Tibial nerve (tissue), 4 donors: ENCODE results near the gene NR4A2. TPM values are rescaled to one million over a fixed set of nuclear protein-coding genes. Genes with fewer than 3 reads are reported as not detected.

Source experiments
- DNase-seq, 2 donors: peaks; one replicate each; pipeline ENCODE4 v3.0.0-alpha.2; 2019; ENCODE audit warnings: low spot score in 2 of 2
- H3K27ac ChIP-seq, 4 donors: fragments of 200-600 bp; sonication (generic) in 3 of 4; one replicate each; pipeline ENCODE4 v1.5.1; 2017 to 2019; ENCODE audit warnings: mild to moderate bottlenecking in 1 of 4
- H3K27me3 ChIP-seq, 2 donors: fragments of 200-600 bp; sonication (generic) in 1 of 2; one replicate each; pipeline versions ENCODE4 v1.5.1 to v1.6.0; 2017 to 2019
- H3K36me3 ChIP-seq, 3 donors: fragments of 200-600 bp; sonication (generic); one replicate each; pipeline ENCODE4 v1.5.1; 2018 to 2019
- H3K4me1 ChIP-seq, 4 donors: fragments of 200-600 bp; sonication (generic) in 3 of 4; one replicate each; pipeline ENCODE4 v1.5.1; 2017 to 2019
- H3K4me3 ChIP-seq, 4 donors: fragments of 200-600 bp; sonication (generic) in 3 of 4; one replicate each; pipeline ENCODE4 v1.5.1; 2017 to 2019; ENCODE audit warnings: mild to moderate bottlenecking in 1 of 4, moderate library complexity in 1 of 4
- H3K9me3 ChIP-seq, 4 donors: fragments of 200-600 bp; sonication (generic) in 3 of 4; one replicate each; pipeline ENCODE4 v1.5.1; 2017 to 2019
- EP300 ChIP-seq, 2 donors: sonication (generic); formaldehyde crosslinking; IDR thresholded peaks; one replicate each; pipeline ENCODE4 v1.6.1; 2017; ENCODE audit warnings: antibody characterized with exemption in 2 of 2, mild to moderate bottlenecking in 1 of 2
- POLR2A ChIP-seq, 2 donors: fragments of 450-650 bp; IDR thresholded peaks; one replicate each; pipeline ENCODE4 v1.6.1; 2017; ENCODE audit warnings: antibody characterized with exemption in 2 of 2, mild to moderate bottlenecking in 2 of 2, moderate library complexity in 2 of 2
- WGBS, 2 donors: methylation state at CpG; one replicate each; pipeline ENCODE4 v1.1.5; 2018; 5-methylcytosine and 5-hydroxymethylcytosine counted together
- total RNA-seq, 4 donors: library from RNA; depleted of rRNA; stranded (reverse); fragments of >200 nt; gene quantifications; one replicate each; pipeline ENCODE4 v1.1.0, GENCODE V29; 2016
- TF ChIP-seq, protein P1 (sequence below), 5 experiments: fragments of 200-600 bp in 3 of 5; fragments of 450-650 bp in 2 of 5; sonication (generic) in 3 of 5; IDR thresholded peaks; one replicate each; pipeline ENCODE4 v1.5.1; 2016 to 2019; ENCODE audit warnings: antibody characterized with exemption in 5 of 5, mild to moderate bottlenecking in 3 of 5, moderate library complexity in 2 of 5

NR4A2 gene
- total RNA-seq, 4 donors from 2014 or later = 14.7 to 31.5 (median 22.4) TPM

DNA sequence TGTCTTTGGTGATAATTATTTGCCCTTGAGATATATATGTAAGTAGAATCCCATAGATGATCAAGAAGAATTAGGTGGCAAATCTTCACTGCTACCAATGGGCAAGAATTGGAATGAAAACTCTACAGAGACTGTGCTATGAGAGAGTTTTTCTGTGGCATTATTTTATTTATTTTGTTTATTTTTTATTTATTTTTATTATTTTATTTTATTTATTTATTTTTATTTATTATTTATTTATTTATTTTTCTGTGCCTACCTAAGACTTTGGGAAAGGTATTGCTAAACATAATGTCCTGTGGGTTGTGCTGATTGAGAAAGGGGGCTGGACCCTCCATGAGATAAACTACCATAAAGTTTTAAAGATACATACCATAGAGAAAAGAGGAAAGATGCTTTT, 16.6 kb upstream of the NR4A2 start:
- TF ChIP-seq EP300 (IDR thresholded peaks at IDR 0.05) (no peak), POLR2A (IDR thresholded peaks at IDR 0.05) (no peak)
- TF ChIP-seq, protein P1, sequence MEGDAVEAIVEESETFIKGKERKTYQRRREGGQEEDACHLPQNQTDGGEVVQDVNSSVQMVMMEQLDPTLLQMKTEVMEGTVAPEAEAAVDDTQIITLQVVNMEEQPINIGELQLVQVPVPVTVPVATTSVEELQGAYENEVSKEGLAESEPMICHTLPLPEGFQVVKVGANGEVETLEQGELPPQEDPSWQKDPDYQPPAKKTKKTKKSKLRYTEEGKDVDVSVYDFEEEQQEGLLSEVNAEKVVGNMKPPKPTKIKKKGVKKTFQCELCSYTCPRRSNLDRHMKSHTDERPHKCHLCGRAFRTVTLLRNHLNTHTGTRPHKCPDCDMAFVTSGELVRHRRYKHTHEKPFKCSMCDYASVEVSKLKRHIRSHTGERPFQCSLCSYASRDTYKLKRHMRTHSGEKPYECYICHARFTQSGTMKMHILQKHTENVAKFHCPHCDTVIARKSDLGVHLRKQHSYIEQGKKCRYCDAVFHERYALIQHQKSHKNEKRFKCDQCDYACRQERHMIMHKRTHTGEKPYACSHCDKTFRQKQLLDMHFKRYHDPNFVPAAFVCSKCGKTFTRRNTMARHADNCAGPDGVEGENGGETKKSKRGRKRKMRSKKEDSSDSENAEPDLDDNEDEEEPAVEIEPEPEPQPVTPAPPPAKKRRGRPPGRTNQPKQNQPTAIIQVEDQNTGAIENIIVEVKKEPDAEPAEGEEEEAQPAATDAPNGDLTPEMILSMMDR (IDR thresholded peaks at IDR 0.05) = no peak

GRCh38 chr2:156347431-156347830, 14.9 kb upstream of the NR4A2 start:
- Histone ChIP-seq H3K27me3 (no peaks in the 10 kb centered on the region), H3K36me3 (no peaks in the 10 kb centered on the region), H3K27ac (no peak overlapping the region), H3K9me3 (no peaks in the 10 kb centered on the region), H3K4me3 (no peak overlapping the region), H3K4me1 (peaks cover 0 to 9% (median 3%) of the 10 kb centered on the region in 4 donors)
- WGBS, 2 donors = 77 to 83% methylated on average over 3 of the region's 3 CpGs
- TF ChIP-seq EP300 (IDR thresholded peaks at IDR 0.05) (no peak), POLR2A (IDR thresholded peaks at IDR 0.05) (no peak)
- TF ChIP-seq, protein P1 (IDR thresholded peaks at IDR 0.05) = no peak
- DNase-seq = no peak

More for the DNA sequence above, 16.6 kb upstream of the NR4A2 start:
- DNase-seq = no peak
- Histone ChIP-seq H3K9me3 (no peaks in the 10 kb centered on the region), H3K4me1 (no peaks in the 10 kb centered on the region), H3K4me3 (no peak overlapping the region), H3K27me3 (no peaks in the 10 kb centered on the region), H3K36me3 (no peaks in the 10 kb centered on the region), H3K27ac (no peak overlapping the region)

GRCh38 chr2:156346731-156347130, 14.2 kb upstream of the NR4A2 start:
- H3K4me3 ChIP-seq = no peak overlapping the region
- TF ChIP-seq EP300 (IDR thresholded peaks at IDR 0.05) (no peak), POLR2A (IDR thresholded peaks at IDR 0.05) (no peak)
- TF ChIP-seq, protein P1 (IDR thresholded peaks at IDR 0.05) = no peak
- H3K27me3 ChIP-seq = no peaks in the 10 kb centered on the region
- no peak for DNase-seq
- H3K4me1 ChIP-seq = peaks cover 0 to 9% (median 3%) of the 10 kb centered on the region in 4 donors
- no peak overlapping the region for H3K27ac ChIP-seq
- H3K9me3 ChIP-seq = no peaks in the 10 kb centered on the region
- WGBS, 2 donors = 63 to 64% methylated on average over 4 of the region's 4 CpGs
- H3K36me3 ChIP-seq = no peaks in the 10 kb centered on the region

DNA sequence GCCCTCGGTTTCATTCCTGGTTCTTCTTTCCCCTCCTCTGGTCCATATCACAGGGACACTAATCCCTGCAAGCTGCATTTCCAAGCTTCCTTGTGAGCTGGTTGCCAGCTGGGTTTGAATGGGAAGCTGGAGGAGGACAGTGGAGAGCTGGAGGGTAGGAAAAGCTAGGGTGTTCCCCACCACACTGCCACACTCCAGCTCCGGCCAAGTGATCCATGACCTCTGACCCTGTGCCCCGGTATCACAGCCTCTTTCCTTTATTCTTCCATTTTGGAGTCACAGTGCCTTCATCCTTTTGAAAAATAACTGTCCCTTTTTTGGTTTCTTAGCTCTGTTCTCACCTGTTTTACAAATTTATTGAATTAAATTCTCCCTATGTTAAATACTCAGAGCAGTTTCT, 13.1 kb upstream of the NR4A2 start:
- no peak for TF ChIP-seq EP300 (IDR thresholded peaks at IDR 0.05)
- TF ChIP-seq POLR2A (IDR thresholded peaks at IDR 0.05) = no peak
- TF ChIP-seq, protein P1 (IDR thresholded peaks at IDR 0.05) = no peak
- Histone ChIP-seq H3K9me3 (no peaks in the 10 kb centered on the region), H3K27me3 (no peaks in the 10 kb centered on the region), H3K4me1 (peaks cover 0 to 14% (median 5%) of the 10 kb centered on the region in 4 donors), H3K36me3 (no peaks in the 10 kb centered on the region), H3K4me3 (no peak overlapping the region), H3K27ac (peak overlapping the region in 1 of 4 donors; percentile 100)
- 74 to 81% methylated on average over 3 of the region's 3 CpGs for WGBS, 2 donors
- DNase-seq = no peak

- H3K4me1 ChIP-seq = peaks cover 0 to 31% (median 11%) of the 10 kb centered on the region in 4 donors
- no peak overlapping the region for H3K4me3 ChIP-seq
- DNase-seq = no peak
- no peaks in the 10 kb centered on the region for H3K36me3 ChIP-seq
- TF ChIP-seq, protein P1 (IDR thresholded peaks at IDR 0.05) = no peak
- TF ChIP-seq EP300 (IDR thresholded peaks at IDR 0.05) (no peak), POLR2A (IDR thresholded peaks at IDR 0.05) (no peak)
- peak overlapping the region in 3 of 4 donors; percentile 94 to 100 (median 100) for H3K27ac ChIP-seq
- no peaks in the 10 kb centered on the region for H3K27me3 ChIP-seq
- no peaks in the 10 kb centered on the region for H3K9me3 ChIP-seq
- WGBS, 2 donors = 24% methylated on average over 2 of the region's 2 CpGs
Measured at GRCh38 chr2:156343940-156344301, 11.4 kb upstream of the NR4A2 start.
